Activated T-cell treated with anti-CD3 and anti-CD28 coated beads for 1 hour (primary cell): ENCODE results near the gene MB21D2.
"Not testable (repeated sequence)": the region's sequence is repeated elsewhere in the genome, so short reads cannot be mapped to it uniquely, and the experiment has no call there.

ENCODE experiments used
- DNase-seq: peaks from one replicate; pipeline ENCODE4 v3.0.0-alpha.2; 2020; ENCODE audit warnings: low read depth

MB21D2 gene

GRCh38 chr3:192917404-192918274, at the start of gene MB21D2:
TSS of gene MB21D2 (minus strand) at chr3:192917856. CDS start at chr3:192917840, 16 bp downstream.
- DNase-seq = peak; percentile 25

- DNase-seq = not testable (repeated sequence)
Observed at GRCh38 chr3:192964959-192965719, 47.5 kb upstream of the MB21D2 start.

- DNase-seq = no peak
Observed at GRCh38 chr3:192959773-192960172, 42.1 kb upstream of the MB21D2 start.

GRCh38 chr3:192958219-192958872, 40.7 kb upstream of the MB21D2 start:
- no peak for DNase-seq

GRCh38 chr3:192957441-192958021, 39.9 kb upstream of the MB21D2 start:
- no peak for DNase-seq

GRCh38 chr3:192953926-192954325, 36.3 kb upstream of the MB21D2 start:
- DNase-seq = no peak

GRCh38 chr3:192947421-192947820, 29.8 kb upstream of the MB21D2 start:
- no peak for DNase-seq

- DNase-seq = no peak
Observed at GRCh38 chr3:192943393-192943792, 25.7 kb upstream of the MB21D2 start.

- no peak for DNase-seq
Observed at GRCh38 chr3:192942625-192943024, 25.0 kb upstream of the MB21D2 start.

GRCh38 chr3:192940129-192940528, 22.5 kb upstream of the MB21D2 start:
- DNase-seq = no peak

GRCh38 chr3:192935441-192935840, 17.8 kb upstream of the MB21D2 start:
- no peak for DNase-seq

- DNase-seq = no peak
Observed at GRCh38 chr3:192933779-192934460, 16.3 kb upstream of the MB21D2 start.

GRCh38 chr3:192933259-192933658, 15.6 kb upstream of the MB21D2 start:
- no peak for DNase-seq

GRCh38 chr3:192931825-192932224, 14.2 kb upstream of the MB21D2 start:
- no peak for DNase-seq

- no peak for DNase-seq
Observed at GRCh38 chr3:192930577-192930976, 12.9 kb upstream of the MB21D2 start.

GRCh38 chr3:192929755-192930547, 12.3 kb upstream of the MB21D2 start:
- no peak for DNase-seq

- DNase-seq = no peak
Observed at GRCh38 chr3:192929146-192929545, 11.5 kb upstream of the MB21D2 start.

- DNase-seq = no peak
Observed at GRCh38 chr3:192928720-192929119, 11.1 kb upstream of the MB21D2 start.

GRCh38 chr3:192928016-192928415, 10.4 kb upstream of the MB21D2 start:
- DNase-seq = no peak

- DNase-seq = no peak
Observed at GRCh38 chr3:192927016-192927415, 9.4 kb upstream of the MB21D2 start.

GRCh38 chr3:192923731-192924130, 6.1 kb upstream of the MB21D2 start:
- DNase-seq = no peak
